OCI-LY1 (cell line): Measurements from ENCODE around the gene RXFP3.

Experiments
- H2AFZ ChIP-seq: fragments of 200-600 bp; sonication (generic), shearing (Covaris generic); 2 replicates; pipeline ENCODE4 v1.6.0; 2014; ENCODE audit warnings: antibody characterized with exemption, mild to moderate bottlenecking, low read length
- H3F3A ChIP-seq: fragments of 200-600 bp; sonication (generic), shearing (Covaris generic); 2 replicates; pipeline ENCODE4 v1.6.0; 2014; ENCODE audit warnings: mild to moderate bottlenecking, antibody characterized with exemption, low read length, moderate library complexity; ENCODE audit not compliant: insufficient read depth
- H3K27ac ChIP-seq: fragments of 200-600 bp; sonication (generic); 2 replicates; pipeline ENCODE4 v1.5.1; 2014; ENCODE audit warnings: low read length, mixed run types, mild to moderate bottlenecking, low read depth; ENCODE audit not compliant: poor library complexity, severe bottlenecking
- H3K27me3 ChIP-seq: fragments of 200-600 bp; sonication (generic); 2 replicates; pipeline ENCODE4 v1.6.0; 2014; ENCODE audit warnings: antibody characterized with exemption, mild to moderate bottlenecking, low read length, moderate library complexity; ENCODE audit not compliant: insufficient read depth
- H3K36me3 ChIP-seq: fragments of 200-600 bp; sonication (generic); 2 replicates; pipeline ENCODE4 v1.6.1; 2014; ENCODE audit warnings: mild to moderate bottlenecking, antibody characterized with exemption, low read length, moderate library complexity, mixed read lengths; ENCODE audit not compliant: insufficient read depth
- H3K4me1 ChIP-seq: fragments of 200-600 bp; sonication (generic); 2 replicates; pipeline ENCODE4 v1.5.1; 2014; ENCODE audit warnings: mild to moderate bottlenecking, low read length, moderate library complexity; ENCODE audit not compliant: insufficient read depth, severe bottlenecking
- H3K4me2 ChIP-seq: fragments of 200-600 bp; sonication (generic), shearing (Covaris generic); 2 replicates; pipeline ENCODE4 v1.6.1; 2014; ENCODE audit warnings: low read length
- H3K4me3 ChIP-seq: fragments of 200-600 bp; sonication (generic); 2 replicates; pipeline ENCODE4 v1.5.1; 2014; ENCODE audit warnings: low read length, low read depth, mild to moderate bottlenecking, mixed read lengths; ENCODE audit not compliant: poor library complexity, severe bottlenecking
- H3K79me2 ChIP-seq: fragments of 200-600 bp; shearing (Covaris generic); 2 replicates; pipeline ENCODE4 v1.6.1; 2016; ENCODE audit warnings: mixed run types, low read length, mixed read lengths; ENCODE audit not compliant: insufficient read depth
- H3K9ac ChIP-seq: fragments of 200-600 bp; sonication (generic), shearing (Covaris generic); 2 replicates; pipeline ENCODE4 v1.6.1; 2014; ENCODE audit warnings: mild to moderate bottlenecking, low read length, mixed read lengths
- H3K9me2 ChIP-seq: fragments of 200-600 bp; sonication (generic), shearing (Covaris generic); 2 replicates; pipeline ENCODE4 v1.6.1; 2014; ENCODE audit warnings: low read depth, mild to moderate bottlenecking, low read length, mixed read lengths
- H3K9me3 ChIP-seq: fragments of 200-600 bp; shearing (Covaris generic); 2 replicates; pipeline ENCODE4 v1.6.1; 2014; ENCODE audit warnings: low read length, mixed read lengths
- H4K20me1 ChIP-seq: fragments of 200-600 bp; sonication (generic), shearing (Covaris generic); 2 replicates; pipeline ENCODE4 v1.6.0; 2016; ENCODE audit warnings: mild to moderate bottlenecking, low read length; ENCODE audit not compliant: insufficient read depth
- EZH2 ChIP-seq: fragments of 200-600 bp; sonication (generic), shearing (Covaris generic); IDR thresholded peaks from 2 replicates; pipeline ENCODE4 v1.8.0; 2017; ENCODE audit warnings: borderline replicate concordance, mixed run types, mild to moderate bottlenecking, antibody characterized with exemption, low read length, moderate library complexity, mixed read lengths
- TF ChIP-seq, protein P1 (sequence below): fragments of 200-600 bp; sonication (generic), shearing (Covaris generic); IDR thresholded peaks from 2 replicates; pipeline ENCODE4 v1.5.1; 2017; ENCODE audit warnings: mild to moderate bottlenecking, antibody characterized with exemption, low read length, moderate library complexity, mixed read lengths

The RXFP3 gene

DNA sequence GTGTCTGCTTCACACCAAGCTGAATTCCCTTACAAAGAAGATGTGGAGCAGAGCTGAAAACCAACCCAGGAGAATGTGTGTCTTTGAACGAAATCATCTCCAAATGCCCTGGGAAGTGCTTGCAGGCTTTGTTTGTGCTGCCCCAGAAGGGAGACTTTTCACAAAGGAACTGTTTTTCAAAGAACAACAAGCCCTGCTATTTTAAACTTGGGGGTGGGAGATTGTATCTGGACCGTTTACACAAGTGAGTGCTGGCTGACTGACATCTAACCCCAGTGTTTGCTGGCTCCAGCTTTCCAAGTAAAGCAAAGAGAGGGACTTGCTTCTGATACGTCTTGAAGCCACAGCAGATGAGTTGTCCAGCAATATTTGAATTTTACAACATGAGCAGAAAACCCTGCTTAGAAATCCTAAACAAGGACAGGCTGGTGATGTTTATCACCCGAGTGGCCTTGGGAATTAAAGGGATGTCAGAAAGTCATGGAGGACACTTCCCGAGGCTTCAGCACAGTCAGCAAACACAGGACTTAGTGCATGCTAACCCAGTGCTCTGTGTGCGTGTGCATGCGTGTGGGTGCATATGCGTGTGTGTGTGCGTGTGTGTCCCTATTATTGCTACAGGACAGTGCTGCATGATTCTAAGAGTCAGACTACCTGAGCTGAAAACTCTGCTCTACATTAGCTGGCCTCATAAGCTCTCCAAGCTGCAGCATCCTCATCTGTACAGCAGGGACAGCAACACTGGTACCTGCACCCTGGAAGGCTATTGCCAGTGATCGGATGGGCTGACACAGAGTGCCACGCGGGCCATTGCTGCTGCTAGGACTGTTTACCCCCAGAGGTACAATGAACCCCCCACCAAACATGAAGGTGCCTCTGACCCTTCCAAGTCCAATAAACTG lies 45.8 kb upstream of the RXFP3 start:
- H3K27me3 ChIP-seq = no peaks in the 10 kb centered on the region
- no peaks in the 10 kb centered on the region for H3K4me1 ChIP-seq
- no peaks in the 10 kb centered on the region for H3K36me3 ChIP-seq
- H3K9me2 ChIP-seq = no peaks in the 10 kb centered on the region
- no peak for TF ChIP-seq EZH2
- TF ChIP-seq, protein P1, sequence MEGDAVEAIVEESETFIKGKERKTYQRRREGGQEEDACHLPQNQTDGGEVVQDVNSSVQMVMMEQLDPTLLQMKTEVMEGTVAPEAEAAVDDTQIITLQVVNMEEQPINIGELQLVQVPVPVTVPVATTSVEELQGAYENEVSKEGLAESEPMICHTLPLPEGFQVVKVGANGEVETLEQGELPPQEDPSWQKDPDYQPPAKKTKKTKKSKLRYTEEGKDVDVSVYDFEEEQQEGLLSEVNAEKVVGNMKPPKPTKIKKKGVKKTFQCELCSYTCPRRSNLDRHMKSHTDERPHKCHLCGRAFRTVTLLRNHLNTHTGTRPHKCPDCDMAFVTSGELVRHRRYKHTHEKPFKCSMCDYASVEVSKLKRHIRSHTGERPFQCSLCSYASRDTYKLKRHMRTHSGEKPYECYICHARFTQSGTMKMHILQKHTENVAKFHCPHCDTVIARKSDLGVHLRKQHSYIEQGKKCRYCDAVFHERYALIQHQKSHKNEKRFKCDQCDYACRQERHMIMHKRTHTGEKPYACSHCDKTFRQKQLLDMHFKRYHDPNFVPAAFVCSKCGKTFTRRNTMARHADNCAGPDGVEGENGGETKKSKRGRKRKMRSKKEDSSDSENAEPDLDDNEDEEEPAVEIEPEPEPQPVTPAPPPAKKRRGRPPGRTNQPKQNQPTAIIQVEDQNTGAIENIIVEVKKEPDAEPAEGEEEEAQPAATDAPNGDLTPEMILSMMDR = no peak
- no peak overlapping the region for H3K27ac ChIP-seq
- no peaks in the 10 kb centered on the region for H3F3A ChIP-seq
- H3K79me2 ChIP-seq = no peaks in the 10 kb centered on the region
- H4K20me1 ChIP-seq = no peaks in the 10 kb centered on the region
- no peak overlapping the region for H3K4me2 ChIP-seq
- no peak overlapping the region for H2AFZ ChIP-seq
- H3K4me3 ChIP-seq = no peak overlapping the region
- H3K9ac ChIP-seq = no peak overlapping the region
- H3K9me3 ChIP-seq = no peaks in the 10 kb centered on the region

DNA sequence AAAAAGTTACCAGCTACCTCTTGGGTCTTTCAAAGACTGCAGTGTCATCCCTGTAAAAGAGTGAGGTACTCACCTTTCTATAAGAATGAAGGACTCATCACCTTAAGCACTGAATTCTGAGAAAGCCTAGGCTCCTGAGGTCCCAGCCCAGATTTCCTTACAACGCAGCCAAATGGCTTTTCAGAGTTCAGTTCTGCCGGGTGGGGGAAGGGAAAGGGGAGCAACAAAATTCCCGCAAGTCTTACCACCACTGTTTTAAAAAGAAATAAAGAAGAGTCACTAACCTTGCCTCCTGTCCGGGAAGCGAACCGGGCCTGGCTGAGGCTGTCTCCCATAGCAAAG lies 44.8 kb upstream of the RXFP3 start:
- H3K9me2 ChIP-seq = no peaks in the 10 kb centered on the region
- H3K4me2 ChIP-seq = no peak overlapping the region
- H4K20me1 ChIP-seq = no peaks in the 10 kb centered on the region
- no peaks in the 10 kb centered on the region for H3K36me3 ChIP-seq
- H3F3A ChIP-seq = no peaks in the 10 kb centered on the region
- H3K4me3 ChIP-seq = no peak overlapping the region
- H3K4me1 ChIP-seq = no peaks in the 10 kb centered on the region
- no peak overlapping the region for H3K9ac ChIP-seq
- H3K9me3 ChIP-seq = no peaks in the 10 kb centered on the region
- no peak overlapping the region for H2AFZ ChIP-seq
- no peaks in the 10 kb centered on the region for H3K79me2 ChIP-seq
- TF ChIP-seq, protein P1 = no peak
- TF ChIP-seq EZH2 = no peak
- no peaks in the 10 kb centered on the region for H3K27me3 ChIP-seq
- H3K27ac ChIP-seq = no peak overlapping the region

DNA sequence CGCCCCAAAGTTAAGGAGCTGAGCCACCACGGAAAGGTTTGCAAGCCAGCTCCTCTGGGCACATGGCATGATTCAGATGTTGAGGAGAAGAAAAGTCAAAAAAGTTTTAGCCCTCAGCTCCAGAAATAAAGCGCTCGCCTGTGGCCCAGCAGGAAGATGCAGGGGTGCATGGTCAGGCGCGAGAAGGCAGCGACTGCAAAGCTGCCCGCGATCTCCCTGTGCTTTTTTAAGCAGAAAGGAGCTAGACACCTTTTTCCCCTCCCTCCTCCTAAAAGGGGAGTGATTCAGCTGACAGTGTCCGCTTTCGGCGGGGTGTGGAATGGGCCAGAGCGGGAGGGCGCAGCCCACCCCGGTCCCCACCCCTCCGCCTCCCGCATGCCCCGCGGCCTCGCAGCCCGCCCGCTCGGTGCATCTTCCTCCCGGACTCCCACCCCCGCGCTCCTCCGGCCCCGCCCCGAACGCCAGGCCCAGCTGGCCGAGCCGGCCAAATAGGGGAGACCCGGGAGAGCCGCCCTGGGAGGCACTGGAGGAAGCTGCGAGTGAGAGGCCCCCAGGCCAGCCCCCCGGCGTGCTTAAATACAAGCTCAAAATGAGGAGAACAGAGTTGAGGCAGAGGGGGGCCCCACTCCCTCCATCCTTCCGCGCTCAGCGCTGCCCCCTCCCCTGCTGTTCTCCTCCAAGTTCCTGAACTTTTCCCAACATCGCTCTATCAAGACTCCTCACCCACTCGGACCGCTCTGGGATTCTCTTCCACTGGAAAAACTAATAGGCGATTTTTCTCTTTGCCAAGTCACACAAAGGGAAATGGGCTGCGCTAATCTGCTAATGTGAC lies 44.2 kb upstream of the RXFP3 start, which contains the start of gene ADAMTS12:
Gene ADAMTS12 (minus strand): TSS at position 203 of the 832 bp plus-strand sequence. CDS start 134 bp downstream, at position 69.
- Histone ChIP-seq H3K9ac (no peak within 1 kb of the TSS), H3K4me1 (no peaks in the 10 kb centered on the region), H3K9me3 (no peaks in the 10 kb centered on the region), H3K36me3 (no peaks in the 10 kb centered on the region), H3K27ac (no peak within 1 kb of the TSS), H3K4me2 (no peak within 1 kb of the TSS), H4K20me1 (no peaks in the 10 kb centered on the region), H3K27me3 (no peaks in the 10 kb centered on the region), H3K9me2 (no peaks in the 10 kb centered on the region), H3K79me2 (no peaks in the 10 kb centered on the region), H3F3A (no peaks in the 10 kb centered on the region), H2AFZ (no peak within 1 kb of the TSS), H3K4me3 (no peak within 1 kb of the TSS)
- TF ChIP-seq EZH2 = no peak
- TF ChIP-seq, protein P1 = no peak
